ENCODE results near the gene OR4N5.

GRCh38 chr14:20167091-20167490 is 28.5 kb downstream of the OR4N5 start:
- TF ChIP-seq CTCF (IDR thresholded peaks at IDR 0.05; ENCODE audit: control extremely low read depth in 1 of 3, insufficient read depth in 1 of 3, low read depth in 1 of 3, low read length in 3 of 3) (no peak), EP300 (IDR thresholded peaks at IDR 0.05; ENCODE audit: borderline replicate concordance in 1 of 2, low read depth in 2 of 2, low read length in 2 of 2) (no peak), MAX (IDR thresholded peaks at IDR 0.05) (no peak), TCF12 (IDR thresholded peaks at IDR 0.05; ENCODE audit: low read depth, low read length) (no peak), EZH2 (IDR thresholded peaks at IDR 0.05; ENCODE audit: low read depth, low read length, severe bottlenecking) (no peak), RAD21 (IDR thresholded peaks at IDR 0.05 in 1 of 2, conservative IDR thresholded peaks at IDR 0.05 in 1 of 2; ENCODE audit: low read depth in 2 of 2, low read length in 2 of 2) (no peak), CHD1 (IDR thresholded peaks at IDR 0.05; ENCODE audit: low read depth, low read length) (no peak), POLR2AphosphoS5 (IDR thresholded peaks at IDR 0.05; ENCODE audit: low read depth, low read length) (no peak), PHF8 (conservative IDR thresholded peaks at IDR 0.05; ENCODE audit: low read depth, low read length) (no peak), SRF (IDR thresholded peaks at IDR 0.05; ENCODE audit: low read depth, low read length) (no peak), HDAC2 (IDR thresholded peaks at IDR 0.05; ENCODE audit: borderline replicate concordance in 1 of 2, low read depth in 2 of 2, low read length in 2 of 2) (no peak), CEBPB (IDR thresholded peaks at IDR 0.05; ENCODE audit: low read depth, low read length) (no peak)
